Measurements from ENCODE around the gene MCTP1. TPM values are rescaled to one million over a fixed set of nuclear protein-coding genes. Genes with fewer than 3 reads are reported as not detected.

Gene MCTP1
- total RNA-seq, 1 experiment from 2014 or later = 2.5 TPM

GRCh38 chr5:94941122-94941755 lies 343.7 kb downstream of the MCTP1 start:
- Histone ChIP-seq H3K9me3 (ENCODE audit: control insufficient read depth, low read depth, low read length) (no peaks in the 10 kb centered on the region), H4K5ac (ENCODE audit: insufficient read length, low read depth, low read length) (no peak overlapping the region), H3K14ac (ENCODE audit: insufficient read depth, low read length) (no peak overlapping the region), H2BK120ac (ENCODE audit: low read depth, low read length, poor library complexity, severe bottlenecking) (no peak overlapping the region), H3K18ac (ENCODE audit: insufficient read length, low read depth, low read length) (no peak overlapping the region), H2BK20ac (ENCODE audit: low read depth, low read length, poor library complexity, severe bottlenecking) (no peak overlapping the region), H3K23ac (ENCODE audit: insufficient read length, low read depth, low read length) (no peak overlapping the region), H4K91ac (ENCODE audit: insufficient read length, low read depth, low read length) (no peak overlapping the region), H2BK12ac (ENCODE audit: insufficient read length, low read depth, low read length) (no peak overlapping the region), H3K23me2 (ENCODE audit: insufficient read length, low read depth, low read length, poor library complexity, severe bottlenecking) (no peaks in the 10 kb centered on the region), H2AK5ac (ENCODE audit: insufficient read length, low read length) (no peak overlapping the region), H3K27me3 (ENCODE audit: insufficient read depth, low read length) (no peaks in the 10 kb centered on the region), H3T11ph (ENCODE audit: low read length) (no peak overlapping the region), H2AFZ (ENCODE audit: low read length) (no peak overlapping the region), H3K4ac (ENCODE audit: low read depth, low read length) (no peak overlapping the region), H3K4me2 (ENCODE audit: insufficient read depth, insufficient read length, low read length) (peak overlapping the region; percentile 24), H2BK5ac (ENCODE audit: insufficient read length, low read length) (no peak overlapping the region), H2BK15ac (ENCODE audit: low read depth, low read length) (no peak overlapping the region), H4K8ac (replicated peaks; ENCODE audit: insufficient read length, low read depth, low read length) (no peak overlapping the region), H3K79me1 (ENCODE audit: insufficient read depth, low read depth, low read length, poor library complexity, severe bottlenecking) (no peaks in the 10 kb centered on the region), H3K9ac (ENCODE audit: extremely low read depth, insufficient read length, low read length) (no peak overlapping the region), H3K27ac (ENCODE audit: insufficient read length, low read depth, low read length) (no peak overlapping the region), H3K4me1 (ENCODE audit: insufficient read depth, low read length) (peaks cover 3% of the 10 kb centered on the region; the same call in 1 of the 2 replicates), H3K56ac (ENCODE audit: insufficient read length, low read depth, low read length) (no peak overlapping the region), H3K79me2 (ENCODE audit: insufficient read depth, low read length) (no peaks in the 10 kb centered on the region), H4K20me1 (ENCODE audit: control insufficient read depth, insufficient read depth, insufficient read length) (no peaks in the 10 kb centered on the region)
- H3K4me3 Mint-ChIP-seq = no peak overlapping the region
- TF ChIP-seq, protein P1, sequence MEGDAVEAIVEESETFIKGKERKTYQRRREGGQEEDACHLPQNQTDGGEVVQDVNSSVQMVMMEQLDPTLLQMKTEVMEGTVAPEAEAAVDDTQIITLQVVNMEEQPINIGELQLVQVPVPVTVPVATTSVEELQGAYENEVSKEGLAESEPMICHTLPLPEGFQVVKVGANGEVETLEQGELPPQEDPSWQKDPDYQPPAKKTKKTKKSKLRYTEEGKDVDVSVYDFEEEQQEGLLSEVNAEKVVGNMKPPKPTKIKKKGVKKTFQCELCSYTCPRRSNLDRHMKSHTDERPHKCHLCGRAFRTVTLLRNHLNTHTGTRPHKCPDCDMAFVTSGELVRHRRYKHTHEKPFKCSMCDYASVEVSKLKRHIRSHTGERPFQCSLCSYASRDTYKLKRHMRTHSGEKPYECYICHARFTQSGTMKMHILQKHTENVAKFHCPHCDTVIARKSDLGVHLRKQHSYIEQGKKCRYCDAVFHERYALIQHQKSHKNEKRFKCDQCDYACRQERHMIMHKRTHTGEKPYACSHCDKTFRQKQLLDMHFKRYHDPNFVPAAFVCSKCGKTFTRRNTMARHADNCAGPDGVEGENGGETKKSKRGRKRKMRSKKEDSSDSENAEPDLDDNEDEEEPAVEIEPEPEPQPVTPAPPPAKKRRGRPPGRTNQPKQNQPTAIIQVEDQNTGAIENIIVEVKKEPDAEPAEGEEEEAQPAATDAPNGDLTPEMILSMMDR (conservative IDR thresholded peaks at IDR 0.05) = no peak
- no peak overlapping the region for H3K27ac Mint-ChIP-seq
- H3K9me3 Mint-ChIP-seq = no peaks in the 10 kb centered on the region; a peak in 1 of 5 replicates
- no peaks in the 10 kb centered on the region for H3K36me3 Mint-ChIP-seq (ENCODE audit: insufficient read depth in 1 of 3, low read depth in 3 of 3)
- H3K27me3 Mint-ChIP-seq (ENCODE audit: low read depth) = no peaks in the 10 kb centered on the region
- WGBS (ENCODE audit: extremely low coverage, insufficient read length, low lambda C conversion rate) = no CpG with 5 or more reads among the region's 1 CpG
- peaks cover 0 to 6% of the 10 kb centered on the region in 2 experiments; a peak in 3 of 4 replicates for H3K4me1 Mint-ChIP-seq
- no peak for DNase-seq

All from H9 (cell line).